Aorta (tissue), 5 donors: Measurements from ENCODE around the gene SPG7. TPM values are rescaled to one million over a fixed set of nuclear protein-coding genes. Genes with fewer than 3 reads are reported as not detected.
A peak's percentile ranks its signal among the peaks of the same experiment; 100 is the strongest.

ENCODE experiments used
- ATAC-seq: fragments of 200-7000 bp; cut with Tn5 transposase; one replicate; pipeline ENCODE4 v1.9.1; 2022; ENCODE audit warnings: moderate library complexity; ENCODE audit not compliant: low FRiP score
- DNase-seq, 2 donors: peaks; one replicate each; pipeline ENCODE4 v3.0.0-alpha.2; 2020
- H3K27ac ChIP-seq, 2 donors: one replicate each; pipeline ENCODE4 v1.5.1; 2013; ENCODE audit warnings: low read length in 2 of 2, mild to moderate bottlenecking in 2 of 2, moderate library complexity in 2 of 2, control low read depth in 1 of 2, inconsistent platforms in 1 of 2, low read depth in 1 of 2
- H3K27me3 ChIP-seq, 2 donors: one replicate each; pipeline ENCODE4 v1.6.1; 2013; ENCODE audit warnings: control low read depth in 1 of 2, low read length in 1 of 2, mild to moderate bottlenecking in 1 of 2, moderate library complexity in 1 of 2; ENCODE audit not compliant: insufficient read depth in 2 of 2, control insufficient read depth in 1 of 2
- H3K36me3 ChIP-seq, 2 donors: one replicate each; pipeline ENCODE4 v1.6.1; 2013; ENCODE audit warnings: control low read depth in 1 of 2, low read length in 1 of 2, mild to moderate bottlenecking in 1 of 2; ENCODE audit not compliant: insufficient read depth in 2 of 2, control insufficient read depth in 1 of 2
- H3K4me1 ChIP-seq, 2 donors: one replicate each; pipeline ENCODE4 v1.6.1; 2013; ENCODE audit warnings: low read length in 2 of 2, control low read depth in 1 of 2, mild to moderate bottlenecking in 1 of 2, moderate library complexity in 1 of 2; ENCODE audit not compliant: insufficient read depth in 2 of 2, control insufficient read depth in 1 of 2
- H3K4me3 ChIP-seq, 2 donors: one replicate each; pipeline ENCODE4 v1.5.1; 2013; ENCODE audit warnings: low read length in 2 of 2, control low read depth in 1 of 2, mild to moderate bottlenecking in 1 of 2
- H3K9me3 ChIP-seq: one replicate; pipeline ENCODE4 v1.6.1; 2013; ENCODE audit warnings: mild to moderate bottlenecking, low read length; ENCODE audit not compliant: control insufficient read depth
- WGBS, 2 donors: extraction: QIAGEN DNeasy Blood & Tissue Kit; methylation state at CpG; one replicate each; pipeline ENCODE4 v1.1.7; 2013; 5-methylcytosine and 5-hydroxymethylcytosine counted together
- intact Hi-C, 2 donors: fragments of 100-400 bp; cut with DNase I; formaldehyde crosslinking; loops; one replicate each; pipeline versions ENCODE4 v1.14.2 to v1.15.0; 2022
- polyA plus RNA-seq, 2 donors: library from polyadenylated mRNA; stranded (reverse); fragments of 200-250 nt; gene quantifications; one replicate each; pipeline ENCODE4 v1.2.3, GENCODE V29; 2013
- total RNA-seq, 2 donors: library from RNA; stranded (reverse); fragmentation: NEBNext Ultra II Directional; extraction: Animal tissue kit (Norgen Biotek cat#: 25700); gene quantifications; one replicate each; pipeline ENCODE4 v1.2.1, GENCODE V29; 2021
- donor health status: healthy with polysubstance abuse.
- donor health status: Bipolar disorder and iron deficiency.
- donor health status: DM: no; HTN: no; CAD: no.
- donor health status: DM: no; HTN: no; CAD: no.
- donor health status: DM: yes; HTN: yes; CAD: no.

The SPG7 gene
- total and polyA plus RNA-seq, 4 donors: 28.4 to 171 (median 100) TPM

DNA sequence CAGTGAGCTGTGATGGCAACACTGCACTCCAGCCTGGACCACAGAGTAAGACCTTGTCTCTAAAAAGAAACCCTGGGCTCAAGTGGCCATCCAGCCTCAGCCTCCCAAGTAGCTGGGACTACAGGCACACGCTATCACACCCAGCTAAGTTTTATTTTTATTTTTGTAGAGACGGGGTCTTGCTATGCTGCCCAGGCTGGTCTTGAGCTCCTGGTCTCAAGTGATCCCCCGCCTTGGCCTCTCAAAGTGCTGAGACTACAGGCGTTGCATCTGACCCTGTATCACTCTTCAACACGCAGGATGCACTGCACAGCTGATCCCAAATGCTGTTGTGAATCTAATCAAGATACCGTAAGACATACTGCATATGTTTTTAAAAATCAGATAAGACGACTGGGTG is 40.8 kb upstream of the SPG7 start:
- WGBS, 2 donors: 84 to 91% methylated on average over 7 of the region's 7 CpGs
- no peaks in the 10 kb centered on the region for H3K27me3 ChIP-seq
- no peaks in the 10 kb centered on the region for H3K9me3 ChIP-seq
- intact Hi-C loops: no loop called here
- H3K4me3 ChIP-seq: no peak overlapping the region
- DNase-seq (no peak), ATAC-seq (no peak)
- no peaks in the 10 kb centered on the region for H3K36me3 ChIP-seq
- H3K27ac ChIP-seq: no peak overlapping the region
- H3K4me1 ChIP-seq: peaks cover 0 to 3% of the 10 kb centered on the region in 2 donors

DNA sequence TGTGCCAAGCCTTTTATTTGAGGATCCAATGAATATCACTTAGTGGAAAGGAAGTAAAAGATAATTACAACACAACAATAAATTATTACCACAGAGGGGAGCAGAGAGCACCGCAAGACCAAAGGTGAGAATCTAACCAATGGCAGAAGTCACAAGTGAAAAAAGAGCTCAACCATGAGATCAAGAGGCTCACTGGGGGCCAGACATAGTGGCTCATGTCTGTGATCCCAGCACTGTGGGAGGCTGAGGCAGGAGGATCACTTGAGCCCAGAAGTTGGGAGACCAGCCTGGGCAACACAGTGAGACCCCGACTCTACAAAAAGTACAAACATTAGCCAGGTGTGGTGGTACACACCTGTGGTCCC is 35.5 kb upstream of the SPG7 start:
- intact Hi-C loops: no loop called here
- H3K4me1 ChIP-seq: peaks cover 0 to 3% of the 10 kb centered on the region in 2 donors
- no peak overlapping the region for H3K27ac ChIP-seq
- DNase-seq: peak in 1 of 2 donors; percentile 11
- ATAC-seq: no peak
- no peaks in the 10 kb centered on the region for H3K36me3 ChIP-seq
- no peaks in the 10 kb centered on the region for H3K9me3 ChIP-seq
- no peaks in the 10 kb centered on the region for H3K27me3 ChIP-seq
- H3K4me3 ChIP-seq: no peak overlapping the region
- 91 to 93% methylated on average over 2 of the region's 2 CpGs for WGBS, 2 donors

DNA sequence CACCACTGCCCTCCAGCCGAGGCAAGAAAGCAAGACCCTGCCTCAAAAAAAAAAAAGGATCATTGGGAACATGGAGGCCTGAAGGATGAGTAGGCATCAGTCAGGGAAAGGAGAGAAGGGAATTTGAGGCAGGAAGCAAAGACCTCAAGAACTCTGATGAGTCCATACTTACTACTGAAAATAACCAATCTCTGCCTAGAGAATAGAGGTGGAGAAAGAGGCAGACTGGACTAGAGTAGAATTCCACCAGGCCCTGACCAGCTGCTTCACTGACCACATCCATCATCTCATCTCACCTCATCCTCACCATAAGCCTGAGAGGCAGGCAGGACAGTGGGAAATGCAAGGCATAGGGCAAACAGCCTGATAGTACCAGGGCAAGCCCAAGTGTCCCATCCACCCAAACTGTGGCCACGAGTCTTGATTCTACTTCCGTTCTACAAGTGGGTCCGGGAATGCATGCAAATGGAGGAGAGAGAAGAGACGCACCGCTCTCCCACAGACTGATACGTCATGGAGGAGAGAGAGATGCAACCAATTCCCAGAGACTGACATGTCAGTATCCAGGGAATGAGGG is 35.0 kb upstream of the SPG7 start:
- no peak for ATAC-seq
- intact Hi-C loops: no loop called here

DNA sequence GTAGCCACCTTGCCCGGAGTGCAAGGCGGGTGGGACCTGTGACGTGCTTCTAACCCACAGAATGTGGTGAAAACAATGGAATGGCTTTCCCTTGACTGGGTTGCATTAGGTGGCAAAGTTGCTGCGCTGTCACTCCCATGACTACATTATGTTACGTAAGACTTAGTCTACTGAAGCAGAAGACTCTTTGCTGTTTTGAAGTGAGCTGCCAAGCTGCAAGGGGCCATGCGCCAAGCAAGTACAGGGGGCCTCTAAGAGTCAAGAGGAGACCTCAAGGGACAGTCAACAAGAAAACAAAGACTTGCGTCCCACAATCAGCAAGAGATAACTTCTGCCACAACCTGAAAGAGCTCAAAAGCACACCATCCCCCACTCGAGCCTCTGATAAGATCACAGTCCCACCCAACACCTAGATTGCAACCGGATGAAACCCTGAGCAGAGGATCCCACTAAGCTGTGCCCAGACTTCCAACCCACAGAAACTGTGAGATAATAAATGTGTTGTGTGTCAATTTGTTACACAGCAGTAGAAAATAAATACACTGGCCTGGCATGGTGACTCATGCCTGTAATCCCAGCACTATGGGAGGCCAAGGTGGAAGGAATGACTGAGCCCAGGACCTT is 34.3 kb upstream of the SPG7 start:
- ATAC-seq (no peak), DNase-seq (peak in 1 of 2 donors; percentile 42)
- Histone ChIP-seq H3K36me3 (no peaks in the 10 kb centered on the region), H3K27ac (no peak overlapping the region), H3K4me3 (no peak overlapping the region), H3K9me3 (no peaks in the 10 kb centered on the region), H3K27me3 (no peaks in the 10 kb centered on the region), H3K4me1 (peaks cover 0 to 3% of the 10 kb centered on the region in 2 donors)
- WGBS, 2 donors: 86 to 89% methylated on average over 9 of the region's 9 CpGs
- intact Hi-C loops: no loop called here

More for the DNA sequence above, 35.0 kb upstream of the SPG7 start:
- no peaks in the 10 kb centered on the region for H3K9me3 ChIP-seq
- 83 to 93% methylated on average over 7 of the region's 7 CpGs for WGBS, 2 donors
- no peak overlapping the region for H3K4me3 ChIP-seq
- no peak for DNase-seq
- no peaks in the 10 kb centered on the region for H3K27me3 ChIP-seq
- no peaks in the 10 kb centered on the region for H3K36me3 ChIP-seq
- peaks cover 0 to 3% of the 10 kb centered on the region in 2 donors for H3K4me1 ChIP-seq
- H3K27ac ChIP-seq: no peak overlapping the region

DNA sequence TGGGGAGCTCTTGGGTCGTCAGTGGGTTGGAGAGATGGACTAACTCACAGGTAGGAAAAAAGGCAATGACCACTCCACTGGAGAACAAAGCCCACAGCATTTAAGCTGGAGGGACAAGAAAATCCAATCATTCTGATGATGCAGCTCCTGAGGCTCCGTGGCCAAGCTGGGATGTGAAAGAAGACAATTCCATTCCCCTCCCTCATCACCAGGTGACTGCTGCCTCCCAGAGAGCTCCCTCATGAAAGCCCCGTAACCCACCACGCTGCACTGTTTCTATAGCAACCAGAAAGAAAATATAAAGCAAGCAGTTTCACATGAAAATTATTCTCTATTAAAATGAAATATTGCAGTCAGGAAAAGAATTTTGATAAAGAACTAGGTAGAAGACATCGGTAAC is 33.1 kb upstream of the SPG7 start:
- Histone ChIP-seq H3K27me3 (no peaks in the 10 kb centered on the region), H3K27ac (no peak overlapping the region), H3K36me3 (no peaks in the 10 kb centered on the region), H3K4me3 (no peak overlapping the region), H3K4me1 (peaks cover 0 to 3% of the 10 kb centered on the region in 2 donors), H3K9me3 (no peaks in the 10 kb centered on the region)
- ATAC-seq: no peak
- intact Hi-C loops: no loop called here
- 58 to 67% methylated on average over 5 of the region's 5 CpGs for WGBS, 2 donors
- no peak for DNase-seq

DNA sequence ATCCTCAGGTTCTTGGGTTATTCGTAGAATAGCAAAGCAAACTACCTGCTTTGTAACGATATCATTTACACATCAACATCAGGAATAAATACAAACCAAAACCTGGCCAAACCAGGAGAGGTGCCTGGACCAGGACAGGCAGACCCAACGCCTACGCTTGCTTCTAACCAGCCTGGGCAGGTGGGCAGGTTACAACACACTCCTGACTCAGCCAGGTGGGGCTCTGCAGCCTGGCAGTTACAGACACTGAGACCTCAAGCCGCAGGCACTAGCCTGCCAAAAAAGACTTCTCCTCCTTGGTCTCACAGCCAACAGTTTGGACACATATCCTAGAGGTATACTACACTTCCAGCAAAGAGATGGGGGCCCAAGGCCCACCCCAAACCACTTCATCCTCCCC is 31.8 kb upstream of the SPG7 start:
- WGBS, 2 donors: 87 to 91% methylated on average over 5 of the region's 5 CpGs
- H3K9me3 ChIP-seq: no peaks in the 10 kb centered on the region
- no peaks in the 10 kb centered on the region for H3K36me3 ChIP-seq
- no peak overlapping the region for H3K4me3 ChIP-seq
- ATAC-seq (no peak), DNase-seq (no peak)
- intact Hi-C loops: no loop called here
- H3K27me3 ChIP-seq: no peaks in the 10 kb centered on the region
- peaks cover 0 to 3% of the 10 kb centered on the region in 2 donors for H3K4me1 ChIP-seq
- H3K27ac ChIP-seq: no peak overlapping the region

DNA sequence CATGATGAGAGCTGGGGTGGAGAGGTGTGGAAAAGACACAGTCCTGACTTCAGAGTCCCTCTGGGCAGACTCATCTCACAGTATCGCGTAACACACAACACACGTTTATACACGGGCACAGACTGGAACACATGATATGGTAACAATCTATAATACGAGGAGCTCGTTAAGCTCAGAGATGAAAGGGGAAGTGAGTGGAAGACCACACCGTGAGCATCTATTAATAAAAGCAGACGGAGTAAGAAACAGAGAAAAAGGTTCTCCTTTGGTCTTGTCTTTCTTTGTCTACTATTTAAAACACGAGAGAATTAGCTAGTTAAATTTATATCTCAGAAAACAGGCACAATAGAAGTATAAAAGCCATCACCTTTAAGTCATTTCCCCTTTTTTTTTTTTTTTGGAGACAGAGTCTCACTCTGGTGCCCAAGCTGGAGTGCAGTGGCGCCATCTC is 31.4 kb upstream of the SPG7 start:
- intact Hi-C loops: no loop called here
- DNase-seq (no peak), ATAC-seq (no peak)
- 87 to 92% methylated on average over 10 of the region's 10 CpGs for WGBS, 2 donors
- Histone ChIP-seq H3K36me3 (no peaks in the 10 kb centered on the region), H3K4me3 (no peak overlapping the region), H3K9me3 (no peaks in the 10 kb centered on the region), H3K27me3 (no peaks in the 10 kb centered on the region), H3K4me1 (peaks cover 0 to 2% of the 10 kb centered on the region in 2 donors), H3K27ac (no peak overlapping the region)

DNA sequence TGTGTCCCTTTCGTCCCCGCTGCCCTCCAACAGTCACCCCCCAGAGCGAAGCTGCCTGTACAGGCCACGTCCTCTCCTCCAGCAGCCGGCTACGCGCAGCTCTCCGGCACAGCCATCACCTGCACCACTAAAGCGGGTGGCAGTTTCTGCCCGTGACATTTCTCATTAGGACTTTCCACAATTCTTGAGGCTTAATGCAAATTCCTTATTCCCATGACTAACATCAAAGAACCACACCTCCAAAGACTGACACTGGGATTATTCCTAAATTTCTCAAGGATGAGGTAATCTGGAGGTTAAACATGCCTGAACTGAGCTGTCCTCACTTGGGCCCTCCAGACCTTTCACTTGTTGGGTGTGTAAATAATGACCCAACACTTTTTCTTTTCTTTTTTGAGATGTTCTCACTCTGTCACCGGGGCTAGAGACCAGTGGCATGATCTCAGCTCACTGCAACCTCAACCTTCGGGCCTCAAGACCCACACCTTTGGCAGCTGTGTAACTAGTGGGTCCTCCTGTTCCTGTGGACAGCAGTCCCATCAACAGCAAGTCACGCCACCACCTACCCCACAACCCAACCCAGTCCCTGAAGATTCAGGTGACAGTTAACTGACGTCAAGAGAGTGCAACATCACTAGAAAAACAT is 29.5 kb upstream of the SPG7 start:
- ATAC-seq (no peak), DNase-seq (no peak)
- peak overlapping the region in 1 of 2 donors; percentile 6 for H3K27ac ChIP-seq
- H3K4me1 ChIP-seq: peaks cover 0 to 3% of the 10 kb centered on the region in 2 donors
- no peak overlapping the region for H3K4me3 ChIP-seq
- H3K9me3 ChIP-seq: no peaks in the 10 kb centered on the region
- intact Hi-C loops: no loop called here
- no peaks in the 10 kb centered on the region for H3K27me3 ChIP-seq
- no peaks in the 10 kb centered on the region for H3K36me3 ChIP-seq
- WGBS, 2 donors: 78 to 82% methylated on average over 14 of the region's 14 CpGs
